ENCODE results near the gene ANK3. TPM values are rescaled to one million over a fixed set of nuclear protein-coding genes. Genes with fewer than 3 reads are reported as not detected.

The ANK3 gene
- total RNA-seq, 2 donors from 2014 or later: 41.0 to 113 TPM

DNA sequence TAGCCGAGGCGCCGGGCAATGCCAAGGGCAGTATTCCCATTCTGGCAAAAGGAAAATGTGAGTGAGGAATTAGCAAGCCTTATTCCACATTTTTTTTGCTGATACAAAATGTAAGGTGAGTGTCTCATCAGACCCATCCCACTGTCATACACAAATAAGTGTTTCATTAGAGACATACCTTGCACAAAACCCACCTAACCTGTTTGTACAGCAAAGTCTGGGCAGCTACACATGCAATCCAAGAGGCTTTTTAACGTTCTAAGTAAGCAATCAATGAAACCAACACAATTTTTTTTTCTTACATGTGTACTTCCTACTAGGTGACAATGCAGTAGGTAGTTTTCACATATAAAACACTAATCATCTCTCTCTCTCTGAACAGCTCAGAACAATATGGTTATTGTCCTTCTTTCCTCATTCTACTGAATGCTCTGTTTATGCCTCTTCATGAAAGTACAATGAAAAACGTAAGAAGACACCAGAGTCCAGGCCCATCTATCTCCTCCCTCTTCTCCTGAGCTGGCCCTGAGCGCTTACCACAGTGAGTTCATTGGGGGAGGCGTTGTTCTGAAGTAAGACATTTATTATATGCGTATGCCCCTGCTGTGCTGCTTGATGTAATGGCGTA lies 217.2 kb downstream of the ANK3 start:
- DNase-seq: no peak
- H3K36me3 ChIP-seq (replicated peaks in 1 of 2; ENCODE audit: insufficient read depth in 1 of 2, low read depth in 2 of 2): no peaks in the 10 kb centered on the region
- no peak overlapping the region for H3K27ac ChIP-seq
- H3K27me3 ChIP-seq: no peaks in the 10 kb centered on the region
- no peaks in the 10 kb centered on the region for H3K9me3 ChIP-seq
- no peak for ATAC-seq
- no peak for TF ChIP-seq POLR2A (IDR thresholded peaks at IDR 0.05)
- TF ChIP-seq, protein P1, sequence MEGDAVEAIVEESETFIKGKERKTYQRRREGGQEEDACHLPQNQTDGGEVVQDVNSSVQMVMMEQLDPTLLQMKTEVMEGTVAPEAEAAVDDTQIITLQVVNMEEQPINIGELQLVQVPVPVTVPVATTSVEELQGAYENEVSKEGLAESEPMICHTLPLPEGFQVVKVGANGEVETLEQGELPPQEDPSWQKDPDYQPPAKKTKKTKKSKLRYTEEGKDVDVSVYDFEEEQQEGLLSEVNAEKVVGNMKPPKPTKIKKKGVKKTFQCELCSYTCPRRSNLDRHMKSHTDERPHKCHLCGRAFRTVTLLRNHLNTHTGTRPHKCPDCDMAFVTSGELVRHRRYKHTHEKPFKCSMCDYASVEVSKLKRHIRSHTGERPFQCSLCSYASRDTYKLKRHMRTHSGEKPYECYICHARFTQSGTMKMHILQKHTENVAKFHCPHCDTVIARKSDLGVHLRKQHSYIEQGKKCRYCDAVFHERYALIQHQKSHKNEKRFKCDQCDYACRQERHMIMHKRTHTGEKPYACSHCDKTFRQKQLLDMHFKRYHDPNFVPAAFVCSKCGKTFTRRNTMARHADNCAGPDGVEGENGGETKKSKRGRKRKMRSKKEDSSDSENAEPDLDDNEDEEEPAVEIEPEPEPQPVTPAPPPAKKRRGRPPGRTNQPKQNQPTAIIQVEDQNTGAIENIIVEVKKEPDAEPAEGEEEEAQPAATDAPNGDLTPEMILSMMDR (IDR thresholded peaks at IDR 0.05): no peak
- no peaks in the 10 kb centered on the region for H3K4me1 ChIP-seq
- no peak overlapping the region for H3K4me3 ChIP-seq
- WGBS, 2 donors: 80 to 83% methylated on average over 9 of the region's 9 CpGs
- intact Hi-C loops (cut with DNase I): no loop called here

DNA sequence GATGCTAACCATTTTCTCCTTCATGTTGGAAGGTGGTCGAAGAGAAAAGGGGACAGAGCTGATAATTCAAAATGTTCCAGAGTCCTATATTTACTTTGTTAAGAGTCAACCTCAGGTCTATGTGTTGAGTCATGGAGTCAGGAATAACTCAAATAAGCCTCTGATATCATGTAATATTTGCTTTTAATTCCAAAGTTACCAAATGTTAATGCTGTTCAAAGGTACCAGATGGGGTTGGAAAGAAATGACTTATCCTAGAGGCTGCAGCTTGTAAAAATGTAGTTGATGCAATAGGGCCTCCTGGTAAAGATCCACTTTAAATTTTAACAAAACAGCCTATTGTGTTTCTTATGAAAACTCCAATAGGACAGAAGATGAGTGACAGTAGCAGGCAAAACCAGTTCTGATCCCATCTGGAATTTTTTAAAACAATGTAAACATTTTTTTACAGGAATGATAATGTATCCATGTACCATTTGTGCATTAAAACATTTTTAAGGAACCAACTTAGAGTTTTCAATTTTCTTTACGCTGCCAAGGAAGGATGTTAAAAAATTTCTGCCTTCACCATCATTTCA lies 218.2 kb downstream of the ANK3 start:
- ATAC-seq (no peak), DNase-seq (no peak)
- Histone ChIP-seq H3K9me3 (no peaks in the 10 kb centered on the region), H3K27ac (no peak overlapping the region), H3K27me3 (no peaks in the 10 kb centered on the region), H3K36me3 (replicated peaks in 1 of 2; ENCODE audit: insufficient read depth in 1 of 2, low read depth in 2 of 2) (no peaks in the 10 kb centered on the region), H3K4me3 (no peak overlapping the region), H3K4me1 (no peaks in the 10 kb centered on the region)
- intact Hi-C loops (cut with DNase I): no loop called here
- no peak for TF ChIP-seq POLR2A (IDR thresholded peaks at IDR 0.05)
- TF ChIP-seq, protein P1 (IDR thresholded peaks at IDR 0.05): no peak
- WGBS, 2 donors: 74 to 86% methylated on average over 2 of the region's 2 CpGs

DNA sequence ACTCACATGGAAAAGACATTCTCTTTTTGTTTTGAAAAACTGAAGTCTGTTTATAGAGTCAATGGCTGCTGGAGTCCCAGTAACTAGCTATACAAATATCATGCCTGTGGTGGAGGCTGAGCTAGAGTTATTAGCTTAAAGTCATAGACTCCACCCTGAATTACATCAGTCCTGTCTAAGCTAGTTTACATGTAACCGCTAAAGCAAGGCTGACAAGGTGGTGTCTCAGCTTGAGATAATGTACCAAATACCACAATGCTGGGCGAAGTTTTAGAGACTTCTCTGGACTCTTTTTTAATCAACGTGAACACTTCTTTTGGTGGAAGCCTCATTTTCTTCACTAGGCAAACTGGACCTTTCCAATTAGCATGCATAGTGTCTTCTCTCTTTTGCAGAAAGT lies 219.4 kb downstream of the ANK3 start:
- H3K27me3 ChIP-seq: no peaks in the 10 kb centered on the region
- H3K4me3 ChIP-seq: no peak overlapping the region
- WGBS, 2 donors: 96 to 98% methylated on average over 3 of the region's 3 CpGs
- H3K4me1 ChIP-seq: no peaks in the 10 kb centered on the region
- no peak for DNase-seq
- H3K27ac ChIP-seq: no peak overlapping the region
- intact Hi-C loops (cut with DNase I): no loop called here
- TF ChIP-seq, protein P1 (IDR thresholded peaks at IDR 0.05): no peak
- TF ChIP-seq POLR2A (IDR thresholded peaks at IDR 0.05): no peak
- no peaks in the 10 kb centered on the region for H3K36me3 ChIP-seq (replicated peaks in 1 of 2; ENCODE audit: insufficient read depth in 1 of 2, low read depth in 2 of 2)
- no peaks in the 10 kb centered on the region for H3K9me3 ChIP-seq
- ATAC-seq: no peak

DNA sequence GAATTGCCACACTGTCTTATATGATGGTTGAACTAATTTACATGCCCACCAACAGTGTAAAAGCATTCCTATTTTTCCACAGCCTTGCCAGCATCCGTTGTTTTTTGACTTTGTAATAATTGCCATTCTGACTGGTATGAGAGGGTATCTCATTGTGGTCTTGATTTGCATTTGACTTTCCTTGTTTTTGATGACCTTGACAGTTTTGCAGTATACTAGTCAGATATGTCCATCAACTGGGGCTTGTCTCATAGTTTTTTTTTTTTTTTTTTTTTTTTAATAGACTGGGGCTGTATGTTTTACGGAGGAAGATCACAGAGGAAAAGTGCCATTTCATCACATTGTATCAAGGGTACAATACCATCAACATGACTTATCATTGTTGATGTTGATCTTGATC lies 220.6 kb downstream of the ANK3 start:
- 86 to 96% methylated on average over 2 of the region's 2 CpGs for WGBS, 2 donors
- Histone ChIP-seq H3K27ac (no peak overlapping the region), H3K4me1 (no peaks in the 10 kb centered on the region), H3K9me3 (no peaks in the 10 kb centered on the region), H3K36me3 (replicated peaks in 1 of 2; ENCODE audit: insufficient read depth in 1 of 2, low read depth in 2 of 2) (no peaks in the 10 kb centered on the region), H3K4me3 (no peak overlapping the region), H3K27me3 (no peaks in the 10 kb centered on the region)
- DNase-seq (no peak), ATAC-seq (no peak)
- TF ChIP-seq POLR2A (IDR thresholded peaks at IDR 0.05): no peak
- TF ChIP-seq, protein P1 (IDR thresholded peaks at IDR 0.05): no peak
- intact Hi-C loops (cut with DNase I): no loop called here

DNA sequence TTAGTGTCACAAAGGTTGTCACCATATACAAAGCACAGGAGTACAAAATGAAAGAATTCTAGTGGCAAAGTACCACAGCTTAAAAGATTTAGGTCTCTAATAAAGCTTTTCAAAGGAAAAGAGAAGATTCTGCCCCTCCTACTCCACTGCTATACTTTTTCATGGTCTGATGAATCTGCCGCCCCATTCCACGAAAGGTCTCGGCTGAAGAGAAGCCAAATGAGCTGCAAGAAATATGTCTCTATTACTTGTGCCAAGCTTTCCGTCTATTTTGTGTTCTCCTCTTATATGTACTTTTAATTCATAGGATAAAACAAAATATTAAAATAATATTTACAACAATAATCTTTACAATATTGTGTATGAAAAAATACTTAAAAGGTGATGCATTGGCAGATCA lies 222.6 kb downstream of the ANK3 start:
- ATAC-seq: no peak
- Histone ChIP-seq H3K27me3 (no peaks in the 10 kb centered on the region), H3K9me3 (no peaks in the 10 kb centered on the region), H3K4me1 (no peaks in the 10 kb centered on the region), H3K36me3 (replicated peaks in 1 of 2; ENCODE audit: insufficient read depth in 1 of 2, low read depth in 2 of 2) (no peaks in the 10 kb centered on the region), H3K4me3 (no peak overlapping the region), H3K27ac (no peak overlapping the region)
- WGBS, 2 donors: 84 to 86% methylated on average over 4 of the region's 4 CpGs
- intact Hi-C loops (cut with DNase I): no loop called here
- no peak for DNase-seq
- TF ChIP-seq, protein P1 (IDR thresholded peaks at IDR 0.05): no peak
- no peak for TF ChIP-seq POLR2A (IDR thresholded peaks at IDR 0.05)
